HepG2 (cell line): ENCODE data around the gene KBTBD13. TPM values are rescaled to one million over a fixed set of nuclear protein-coding genes. Genes with fewer than 3 reads are reported as not detected.

Experiments used
- CENPBD1 ChIP-seq: sonication (generic); formaldehyde crosslinking; IDR thresholded peaks from 2 replicates; pipeline ENCODE4 v1.8.0; 2022; ENCODE audit warnings: missing genetic modification reagents, low read depth, mild to moderate bottlenecking, borderline replicate concordance
- HOXA9 ChIP-seq: sonication (generic); formaldehyde crosslinking; IDR thresholded peaks from 2 replicates; pipeline ENCODE4 v1.8.1; 2022; ENCODE audit warnings: missing genetic modification reagents, mild to moderate bottlenecking, moderate library complexity, borderline replicate concordance
- PHF8 ChIP-seq: sonication (generic); formaldehyde crosslinking; IDR thresholded peaks from 2 replicates; pipeline ENCODE4 v1.5.0; 2020; ENCODE audit warnings: missing genetic modification reagents
- PITX1 ChIP-seq: sonication (generic); formaldehyde crosslinking; IDR thresholded peaks from 2 replicates; pipeline ENCODE4 v1.5.1; 2020; ENCODE audit warnings: mild to moderate bottlenecking, missing genetic modification reagents
- PLRG1 ChIP-seq: fragments of 450-650 bp; conservative IDR thresholded peaks from 2 replicates; pipeline ENCODE4 v1.6.1; 2016
- SMAD9 ChIP-seq: sonication (generic); formaldehyde crosslinking; IDR thresholded peaks from 2 replicates; pipeline ENCODE4 v1.5.1; 2020; ENCODE audit warnings: mild to moderate bottlenecking, missing genetic modification reagents
- TBL1XR1 ChIP-seq: fragments of 150-350 bp; IDR thresholded peaks from 2 replicates; pipeline ENCODE4 v1.6.1; 2014; ENCODE audit warnings: borderline replicate concordance, low read length; ENCODE audit not compliant: partially characterized antibody
- ZFYVE20 ChIP-seq: sonication (generic); formaldehyde crosslinking; IDR thresholded peaks from 2 replicates; pipeline ENCODE4 v1.8.0; 2023; ENCODE audit warnings: low read depth, mild to moderate bottlenecking, moderate library complexity, missing genetic modification reagents, borderline replicate concordance
- ZNF20 ChIP-seq: sonication (generic); formaldehyde crosslinking; IDR thresholded peaks from 2 replicates; pipeline ENCODE4 v1.4.0; 2020; ENCODE audit warnings: mild to moderate bottlenecking, moderate library complexity, missing genetic modification reagents
- ZNF318 ChIP-seq: sonication (generic); formaldehyde crosslinking; IDR thresholded peaks from 2 replicates; pipeline ENCODE4 v1.4.0; 2020; ENCODE audit warnings: mild to moderate bottlenecking, missing genetic modification reagents
- ZNF382 ChIP-seq: sonication (generic); formaldehyde crosslinking; IDR thresholded peaks from 2 replicates; pipeline ENCODE4 v1.5.0; 2020; ENCODE audit warnings: missing genetic modification reagents, mild to moderate bottlenecking, borderline replicate concordance
- ZNF550 ChIP-seq: sonication (generic); formaldehyde crosslinking; IDR thresholded peaks from 2 replicates; pipeline ENCODE4 v1.4.0; 2020; ENCODE audit warnings: mild to moderate bottlenecking, missing genetic modification reagents, borderline replicate concordance
- ZNF670 ChIP-seq: sonication (generic); formaldehyde crosslinking; IDR thresholded peaks from 2 replicates; pipeline ENCODE4 v1.8.0; 2022; ENCODE audit warnings: mild to moderate bottlenecking, missing genetic modification reagents, borderline replicate concordance
- ZNF773 ChIP-seq: sonication (generic); formaldehyde crosslinking; IDR thresholded peaks from 2 replicates; pipeline ENCODE4 v1.4.0; 2020; ENCODE audit warnings: missing genetic modification reagents, borderline replicate concordance
- polyA plus RNA-seq, 8 experiments: library from polyadenylated mRNA; depleted of rRNA in 3 of 8; stranded (reverse) in 7 of 8; unstranded in 1 of 8; fragments of >200 nt; fragmentation: Illumina TruSeq in 4 of 8; extraction: Trizol in 4 of 8; gene quantifications; 2 replicates each; pipeline versions ENCODE4 v1.2.1 to v1.2.3, GENCODE V29; 2011 to 2016; ENCODE audit warnings: low read depth in 4 of 8, missing spikeins in 1 of 8, mixed read lengths in 1 of 8; ENCODE audit not compliant: insufficient read depth in 1 of 8
- total RNA-seq, 5 experiments: library from RNA; depleted of rRNA; stranded (reverse); fragments of >200 nt; fragmentation: Illumina TruSeq; extraction: Trizol; gene quantifications; 2 replicates each; pipeline ENCODE4 v1.2.3, GENCODE V29; 2016; ENCODE audit warnings: low read depth in 1 of 5
- TF ChIP-seq, protein P1 (sequence below): sonication (generic); formaldehyde crosslinking; IDR thresholded peaks from 2 replicates; pipeline ENCODE4 v1.5.1; 2020; ENCODE audit warnings: mild to moderate bottlenecking, missing genetic modification reagents
- TF ChIP-seq, protein P2 (sequence below): sonication (generic); formaldehyde crosslinking; IDR thresholded peaks from 2 replicates; pipeline ENCODE4 v1.8.1; 2022; ENCODE audit warnings: mild to moderate bottlenecking, missing genetic modification reagents

Gene KBTBD13
- total and polyA plus RNA-seq, 2 of the 13 experiments (the other 11 are each of a cell fraction or from before 2014, with no cell fraction given): not detected

DNA sequence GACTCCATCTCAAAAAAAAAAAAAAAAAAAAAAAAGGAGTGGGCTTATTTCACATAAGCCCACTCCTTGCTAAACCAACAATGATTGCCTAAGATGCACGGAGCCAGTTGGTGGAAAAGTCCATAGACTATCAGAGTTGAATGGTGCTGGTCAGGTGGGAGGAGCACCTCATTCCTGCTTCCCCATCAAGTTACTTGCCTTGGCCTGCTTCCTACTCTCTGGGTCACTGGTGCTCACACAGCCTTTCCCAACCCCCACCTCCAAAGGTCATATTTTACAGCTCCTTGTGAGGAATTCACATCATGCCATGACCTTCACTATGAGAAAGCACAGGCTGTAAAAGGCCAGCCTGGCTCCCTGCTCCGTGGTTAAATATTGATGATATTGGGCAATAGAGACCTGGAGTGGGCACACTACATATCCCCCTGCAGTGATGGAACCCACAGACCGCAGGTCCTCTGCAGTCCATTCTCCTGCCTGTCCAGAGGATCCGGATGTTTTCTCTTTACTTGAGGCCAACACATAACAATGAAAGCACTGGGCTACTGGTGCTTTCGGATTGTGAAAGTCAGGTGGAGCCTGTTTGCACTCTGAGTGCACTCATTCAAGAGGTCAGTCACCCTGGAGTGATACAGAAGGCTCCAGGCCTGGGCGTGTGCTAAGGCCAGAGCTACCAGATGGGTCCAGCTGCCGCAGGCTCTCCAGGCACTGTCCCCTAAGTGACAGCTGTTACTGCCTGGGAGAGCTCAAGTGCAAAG is 31.6 kb upstream of the KBTBD13 start, which contains the start of gene SLC51B (continued):
- TF ChIP-seq ZNF318 (CRISPR knock-in tag) (no peak), HOXA9 (CRISPR knock-in tag) (no peak), ZNF773 (CRISPR knock-in tag) (no peak), PHF8 (CRISPR knock-in tag) (peak; percentile 49; the same call in 1 of the 2 replicates), PLRG1 (no peak), TBL1XR1 (no peak), PITX1 (CRISPR knock-in tag) (peak; percentile 80), ZNF20 (CRISPR knock-in tag) (0 out of 2 replicates have a peak, but pooled peaks have one; percentile 73), ZNF670 (CRISPR knock-in tag) (no peak), CENPBD1 (CRISPR knock-in tag) (no peak), ZNF382 (CRISPR knock-in tag) (no peak), ZFYVE20 (CRISPR knock-in tag) (no peak), ZNF550 (CRISPR knock-in tag) (no peak), SMAD9 (CRISPR knock-in tag) (no peak)
- TF ChIP-seq, protein P1, sequence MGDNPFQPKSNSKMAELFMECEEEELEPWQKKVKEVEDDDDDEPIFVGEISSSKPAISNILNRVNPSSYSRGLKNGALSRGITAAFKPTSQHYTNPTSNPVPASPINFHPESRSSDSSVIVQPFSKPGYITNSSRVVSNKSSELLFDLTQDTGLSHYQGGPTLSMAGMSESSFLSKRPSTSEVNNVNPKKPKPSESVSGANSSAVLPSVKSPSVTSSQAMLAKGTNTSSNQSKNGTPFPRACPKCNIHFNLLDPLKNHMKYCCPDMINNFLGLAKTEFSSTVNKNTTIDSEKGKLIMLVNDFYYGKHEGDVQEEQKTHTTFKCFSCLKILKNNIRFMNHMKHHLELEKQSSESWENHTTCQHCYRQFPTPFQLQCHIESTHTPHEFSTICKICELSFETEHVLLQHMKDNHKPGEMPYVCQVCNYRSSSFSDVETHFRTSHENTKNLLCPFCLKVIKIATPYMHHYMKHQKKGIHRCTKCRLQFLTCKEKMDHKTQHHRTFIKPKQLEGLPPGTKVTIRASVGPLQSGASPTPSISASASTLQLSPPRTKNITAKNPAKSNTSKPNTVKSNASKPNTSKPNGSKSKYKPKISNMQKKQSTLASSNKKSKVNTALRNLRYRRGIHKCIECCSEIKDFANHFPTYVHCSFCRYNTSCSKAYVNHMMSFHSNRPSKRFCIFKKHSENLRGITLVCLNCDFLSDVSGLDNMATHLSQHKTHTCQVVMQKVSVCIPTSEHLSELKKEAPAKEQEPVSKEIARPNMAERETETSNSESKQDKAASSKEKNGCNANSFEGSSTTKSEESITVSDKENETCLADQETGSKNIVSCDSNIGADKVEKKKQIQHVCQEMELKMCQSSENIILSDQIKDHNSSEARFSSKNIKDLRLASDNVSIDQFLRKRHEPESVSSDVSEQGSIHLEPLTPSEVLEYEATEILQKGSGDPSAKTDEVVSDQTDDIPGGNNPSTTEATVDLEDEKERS (CRISPR knock-in tag): 0 out of 2 replicates have a peak, but pooled peaks have one; percentile 59
- TF ChIP-seq, protein P2, sequence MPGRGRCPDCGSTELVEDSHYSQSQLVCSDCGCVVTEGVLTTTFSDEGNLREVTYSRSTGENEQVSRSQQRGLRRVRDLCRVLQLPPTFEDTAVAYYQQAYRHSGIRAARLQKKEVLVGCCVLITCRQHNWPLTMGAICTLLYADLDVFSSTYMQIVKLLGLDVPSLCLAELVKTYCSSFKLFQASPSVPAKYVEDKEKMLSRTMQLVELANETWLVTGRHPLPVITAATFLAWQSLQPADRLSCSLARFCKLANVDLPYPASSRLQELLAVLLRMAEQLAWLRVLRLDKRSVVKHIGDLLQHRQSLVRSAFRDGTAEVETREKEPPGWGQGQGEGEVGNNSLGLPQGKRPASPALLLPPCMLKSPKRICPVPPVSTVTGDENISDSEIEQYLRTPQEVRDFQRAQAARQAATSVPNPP (CRISPR knock-in tag): no peak
